LNCAP (cell line): ENCODE measurements around the gene CDC37.

Experiments
- TF ChIP-seq, protein P1 (sequence below): fragments of 450-650 bp; IDR thresholded peaks from 2 replicates; pipeline ENCODE4 v1.5.1; 2017; ENCODE audit warnings: mild to moderate bottlenecking

The CDC37 gene

DNA sequence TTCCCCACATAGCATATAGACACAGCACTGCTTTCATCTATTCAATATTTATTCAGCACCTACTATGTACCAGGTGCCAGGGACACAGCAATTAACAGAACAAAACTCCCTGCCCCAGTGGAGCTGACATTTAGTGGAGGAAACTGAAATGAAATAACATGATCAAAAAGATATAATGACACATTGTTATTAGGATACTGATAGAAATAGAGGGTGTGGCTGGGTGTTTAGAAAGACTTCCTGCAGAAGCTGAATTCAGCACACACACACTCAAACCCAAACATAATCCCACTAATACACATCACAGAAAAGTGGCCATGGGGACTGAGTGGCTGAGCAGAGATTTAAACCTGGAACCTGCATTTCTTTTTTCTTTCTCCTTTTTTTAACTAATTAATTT, 3.8 kb upstream of the CDC37 start:
- TF ChIP-seq, protein P1, sequence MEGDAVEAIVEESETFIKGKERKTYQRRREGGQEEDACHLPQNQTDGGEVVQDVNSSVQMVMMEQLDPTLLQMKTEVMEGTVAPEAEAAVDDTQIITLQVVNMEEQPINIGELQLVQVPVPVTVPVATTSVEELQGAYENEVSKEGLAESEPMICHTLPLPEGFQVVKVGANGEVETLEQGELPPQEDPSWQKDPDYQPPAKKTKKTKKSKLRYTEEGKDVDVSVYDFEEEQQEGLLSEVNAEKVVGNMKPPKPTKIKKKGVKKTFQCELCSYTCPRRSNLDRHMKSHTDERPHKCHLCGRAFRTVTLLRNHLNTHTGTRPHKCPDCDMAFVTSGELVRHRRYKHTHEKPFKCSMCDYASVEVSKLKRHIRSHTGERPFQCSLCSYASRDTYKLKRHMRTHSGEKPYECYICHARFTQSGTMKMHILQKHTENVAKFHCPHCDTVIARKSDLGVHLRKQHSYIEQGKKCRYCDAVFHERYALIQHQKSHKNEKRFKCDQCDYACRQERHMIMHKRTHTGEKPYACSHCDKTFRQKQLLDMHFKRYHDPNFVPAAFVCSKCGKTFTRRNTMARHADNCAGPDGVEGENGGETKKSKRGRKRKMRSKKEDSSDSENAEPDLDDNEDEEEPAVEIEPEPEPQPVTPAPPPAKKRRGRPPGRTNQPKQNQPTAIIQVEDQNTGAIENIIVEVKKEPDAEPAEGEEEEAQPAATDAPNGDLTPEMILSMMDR = no peak

DNA sequence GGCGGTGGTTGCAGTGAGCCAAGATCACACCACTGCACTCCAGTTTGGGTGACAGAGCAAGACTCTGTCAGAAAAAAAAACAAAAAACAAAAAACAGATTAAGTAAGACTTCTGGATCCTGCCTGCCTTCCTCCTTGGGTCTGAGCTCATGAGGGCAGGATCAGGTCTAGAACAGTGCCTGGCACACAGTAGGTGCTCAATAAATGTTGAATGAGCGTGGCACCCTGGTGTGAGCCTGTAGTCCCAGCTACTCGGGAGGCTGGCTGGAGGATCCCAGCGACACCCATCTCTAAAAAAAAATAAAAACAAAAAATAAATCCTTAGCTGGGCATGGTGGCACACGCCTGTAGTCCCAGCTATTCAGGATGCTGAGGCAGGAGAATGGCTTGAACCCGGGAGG, 2.8 kb upstream of the CDC37 start:
- TF ChIP-seq, protein P1 = no peak

DNA sequence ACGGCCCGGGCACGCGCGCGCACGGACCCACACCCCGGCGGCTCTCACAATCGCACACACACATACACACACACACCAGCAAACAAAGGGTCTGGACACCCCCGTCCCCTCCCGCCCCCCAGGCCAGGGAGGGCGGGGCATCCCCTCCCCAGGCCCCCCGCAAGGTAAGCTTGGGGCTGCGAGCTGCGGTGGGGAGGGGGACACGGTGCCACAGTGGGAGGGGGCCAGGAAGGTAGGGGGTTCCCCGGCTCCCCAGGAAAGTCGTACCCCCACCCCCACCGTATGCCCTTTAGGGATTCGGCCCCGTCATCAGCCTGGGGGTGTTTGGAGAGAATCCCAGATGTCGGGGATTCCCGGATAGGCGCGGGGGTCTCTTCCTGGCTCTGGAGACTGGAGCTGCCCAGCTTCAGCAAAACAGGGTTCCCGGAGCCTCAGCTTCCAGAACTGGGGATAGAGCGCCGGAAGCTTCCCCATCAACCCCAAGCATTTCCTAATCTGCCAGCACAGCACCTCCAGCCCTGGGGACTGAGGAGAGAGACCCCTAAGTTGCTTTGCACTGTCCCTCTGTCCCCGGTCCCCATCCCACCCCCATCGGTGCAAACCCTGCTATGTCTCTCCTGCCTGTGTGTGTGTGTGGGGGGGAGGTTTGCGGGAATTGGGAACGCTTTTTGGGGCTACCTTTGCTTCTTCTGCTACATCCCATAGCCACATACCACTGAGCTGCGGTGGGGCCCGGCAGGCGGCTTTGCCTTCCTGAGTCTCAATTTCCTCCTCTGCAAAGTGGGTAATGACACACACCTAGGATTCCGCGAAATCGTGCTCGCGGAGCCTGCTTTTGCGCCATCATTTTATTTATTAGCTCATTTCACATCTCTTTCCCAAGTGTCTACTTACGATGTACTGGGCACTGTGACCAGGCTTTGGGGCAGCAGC, 1.8 kb upstream of the CDC37 start:
- TF ChIP-seq, protein P1 = no peak

- TF ChIP-seq, protein P1 = no peak
Measured at GRCh38 chr19:10402441-10403038, 802 bp downstream of the CDC37 start.

- TF ChIP-seq, protein P1 = no peak
Measured at GRCh38 chr19:10399878-10400277, 3.5 kb downstream of the CDC37 start.

GRCh38 chr19:10398819-10399218, 4.5 kb downstream of the CDC37 start:
- TF ChIP-seq, protein P1 = no peak

DNA sequence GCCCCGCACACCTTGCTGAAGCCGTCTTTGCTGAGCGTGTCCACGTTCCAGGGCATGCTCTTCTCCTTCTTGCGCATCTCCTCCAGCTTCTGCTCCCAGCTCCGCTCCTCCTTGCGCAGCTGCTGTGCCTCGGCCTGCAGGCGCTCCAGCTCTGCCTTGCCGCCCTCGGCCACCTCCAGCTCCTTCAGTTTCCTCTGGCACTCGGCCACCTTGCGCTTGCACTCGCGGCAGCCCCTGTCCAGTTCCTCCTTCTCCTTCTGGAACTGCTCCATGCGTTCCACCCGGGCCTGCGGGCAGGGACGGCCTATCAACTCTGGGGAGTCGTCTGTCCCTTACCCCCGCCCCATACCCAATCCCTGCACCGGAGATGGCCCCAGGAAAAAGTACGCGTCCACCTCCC, 7.4 kb downstream of the CDC37 start:
- TF ChIP-seq, protein P1 = no peak
